HEK293 (cell line): Measurements from ENCODE around the gene C22orf39.

Experiments
- CTCF ChIA-PET: fragments of 350-600 bp; formaldehyde crosslinking; extraction: SDS; loops from one replicate; lab custom pipeline; 2021; ENCODE audit warnings: antibody characterized with exemption; lab: Yijun Ruan, JAX
- POLR2A ChIA-PET: fragments of 300-600 bp; formaldehyde crosslinking; extraction: SDS; loops from one replicate; lab custom pipeline; 2020; ENCODE audit warnings: antibody characterized with exemption, inconsistent platforms; lab: Yijun Ruan, JAX
- H3K27ac ChIP-seq: fragments of 200-500 bp; sonication (Bioruptor generic); 2 replicates; pipeline ENCODE4 v1.5.1; 2014; ENCODE audit warnings: low read depth, low read length, control low read depth, inconsistent platforms; ENCODE audit errors: extremely low read depth
- H3K36me3 ChIP-seq, 2 experiments: fragments of 200-500 bp in 1 of 2; sonication (Bioruptor generic) in 1 of 2; 1 replicate in 1 of 2; 2 replicates in 1 of 2; pipeline ENCODE4 v1.5.1; 2014 to 2017; ENCODE audit warnings: inconsistent platforms in 2 of 2, low read length in 2 of 2; ENCODE audit not compliant: control insufficient read depth in 2 of 2, insufficient read depth in 1 of 2
- H3K4me1 ChIP-seq: fragments of 200-500 bp; sonication (Bioruptor generic); 2 replicates; pipeline ENCODE4 v1.5.1; 2014; ENCODE audit warnings: mild to moderate bottlenecking, low read length, inconsistent platforms; ENCODE audit not compliant: control insufficient read depth, insufficient read depth
- H3K4me3 ChIP-seq: 2 replicates; pipeline ENCODE4 v1.5.1; 2011; ENCODE audit warnings: low read depth, mild to moderate bottlenecking, control low read depth, low read length, moderate library complexity
- H3K9me3 ChIP-seq: fragments of 200-500 bp; sonication (Bioruptor generic); 2 replicates; pipeline ENCODE4 v1.5.1; 2014; ENCODE audit warnings: low read depth, low read length, inconsistent platforms; ENCODE audit not compliant: control insufficient read depth, insufficient read depth
- PRDM1 ChIP-seq: fragments of 450-650 bp; formaldehyde crosslinking; IDR thresholded peaks from 2 replicates; pipeline ENCODE4; 2016; ENCODE audit warnings: missing biosample characterization, missing genetic modification characterization
- SP3 ChIP-seq: fragments of 450-650 bp; formaldehyde crosslinking; IDR thresholded peaks from 2 replicates; pipeline ENCODE4 v1.5.1; 2016; ENCODE audit warnings: missing biosample characterization, missing genetic modification characterization
- TCF7L2 ChIP-seq: IDR thresholded peaks from 2 replicates; pipeline ENCODE4 v1.6.1; 2011; ENCODE audit warnings: low read depth, mild to moderate bottlenecking, inconsistent platforms, low read length, moderate library complexity, borderline replicate concordance
- ZBTB11 ChIP-seq: fragments of 450-650 bp; formaldehyde crosslinking; conservative IDR thresholded peaks from 2 replicates; pipeline ENCODE4 v1.5.1; 2016; ENCODE audit warnings: low read depth, missing biosample characterization, missing genetic modification characterization
- ZNF140 ChIP-seq: fragments of 450-650 bp; formaldehyde crosslinking; IDR thresholded peaks from 2 replicates; pipeline ENCODE4 v1.5.1; 2016; ENCODE audit warnings: missing biosample characterization, missing genetic modification characterization
- ZNF174 ChIP-seq: fragments of 450-650 bp; formaldehyde crosslinking; IDR thresholded peaks from 2 replicates; pipeline ENCODE4 v1.5.0; 2017; ENCODE audit warnings: missing biosample characterization, mild to moderate bottlenecking, missing genetic modification characterization
- ZNF214 ChIP-seq: fragments of 450-650 bp; formaldehyde crosslinking; IDR thresholded peaks from 2 replicates; pipeline ENCODE4 v1.5.1; 2017; ENCODE audit warnings: missing biosample characterization, mild to moderate bottlenecking, missing genetic modification characterization, borderline replicate concordance
- ZNF23 ChIP-seq: fragments of 450-650 bp; formaldehyde crosslinking; IDR thresholded peaks from 2 replicates; pipeline ENCODE4 v1.5.1; 2016; ENCODE audit warnings: missing biosample characterization, missing genetic modification characterization, borderline replicate concordance
- ZNF311 ChIP-seq: fragments of 450-650 bp; formaldehyde crosslinking; IDR thresholded peaks from 2 replicates; pipeline ENCODE4 v1.5.1; 2017; ENCODE audit warnings: missing biosample characterization, missing genetic modification characterization, borderline replicate concordance
- ZNF362 ChIP-seq: fragments of 450-650 bp; formaldehyde crosslinking; IDR thresholded peaks from 2 replicates; pipeline ENCODE4 v1.5.1; 2016; ENCODE audit warnings: missing biosample characterization, missing genetic modification characterization
- ZNF366 ChIP-seq: fragments of 450-650 bp; formaldehyde crosslinking; conservative IDR thresholded peaks from 2 replicates; pipeline ENCODE4 v1.5.1; 2016; ENCODE audit warnings: missing biosample characterization, missing genetic modification characterization
- ZNF473 ChIP-seq: fragments of 450-650 bp; formaldehyde crosslinking; IDR thresholded peaks from 2 replicates; pipeline ENCODE4 v1.5.1; 2017; ENCODE audit warnings: missing biosample characterization, missing genetic modification characterization
- ZNF560 ChIP-seq: fragments of 450-650 bp; formaldehyde crosslinking; IDR thresholded peaks from 2 replicates; pipeline ENCODE4 v1.5.1; 2017; ENCODE audit warnings: missing biosample characterization, missing genetic modification characterization, borderline replicate concordance
- ZNF596 ChIP-seq: fragments of 450-650 bp; IDR thresholded peaks from 2 replicates; pipeline ENCODE4 v1.5.0; 2018; ENCODE audit warnings: missing biosample characterization, mild to moderate bottlenecking, missing genetic modification characterization, moderate library complexity
- ZNF654 ChIP-seq: fragments of 450-650 bp; formaldehyde crosslinking; IDR thresholded peaks from 2 replicates; pipeline ENCODE4 v1.5.1; 2016; ENCODE audit warnings: low read depth, missing biosample characterization, missing genetic modification characterization
- ZNF658 ChIP-seq: fragments of 450-650 bp; formaldehyde crosslinking; IDR thresholded peaks from 2 replicates; pipeline ENCODE4; 2016; ENCODE audit warnings: missing biosample characterization, missing genetic modification characterization
- ZNF837 ChIP-seq: fragments of 450-650 bp; formaldehyde crosslinking; IDR thresholded peaks from 2 replicates; pipeline ENCODE4 v1.5.1; 2016; ENCODE audit warnings: missing biosample characterization, missing genetic modification characterization
- TF ChIP-seq, protein P1 (sequence below): fragments of 450-650 bp; formaldehyde crosslinking; IDR thresholded peaks from 2 replicates; pipeline ENCODE4 v1.5.1; 2017; ENCODE audit warnings: missing biosample characterization, missing genetic modification characterization
- TF ChIP-seq, protein P2 (sequence below): fragments of 450-650 bp; formaldehyde crosslinking; IDR thresholded peaks from 2 replicates; pipeline ENCODE4 v1.5.1; 2016; ENCODE audit warnings: missing biosample characterization, missing genetic modification characterization

Gene C22orf39

DNA sequence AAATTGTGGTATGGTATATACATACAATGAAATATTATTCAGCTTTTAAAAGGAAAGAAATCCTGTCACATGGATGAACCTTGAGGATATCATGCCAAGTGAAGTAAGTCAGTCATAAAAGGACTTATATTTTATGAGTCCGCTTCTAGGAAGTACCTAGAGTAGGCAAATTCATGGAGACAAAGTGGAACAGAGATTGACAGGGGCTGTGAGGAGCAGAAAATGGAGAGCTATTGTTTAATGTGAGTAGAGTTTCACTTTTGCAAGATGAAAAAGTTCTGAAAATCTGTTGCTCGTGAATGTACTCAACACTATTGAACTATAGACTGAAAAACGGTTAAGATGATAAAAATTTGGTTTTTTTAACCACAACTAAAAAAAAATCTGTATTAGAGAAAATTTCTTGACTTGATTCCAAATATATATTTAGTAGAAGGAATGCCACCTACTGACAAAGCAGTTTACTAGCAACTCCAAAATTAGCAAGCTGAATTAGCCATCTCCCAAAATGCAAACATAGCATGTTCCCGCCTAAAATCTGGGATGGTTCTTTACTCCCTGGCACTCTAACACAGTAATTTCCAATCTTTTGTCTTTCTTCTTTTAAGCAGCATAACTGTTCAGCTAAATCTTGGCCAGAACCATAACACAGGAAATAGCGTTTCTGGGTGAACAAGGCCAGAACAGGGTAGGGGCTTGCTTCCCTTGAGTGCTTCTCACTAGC is 30.0 kb upstream of the C22orf39 start (continued):
- TF ChIP-seq ZNF366 = no peak
- peak; percentile 11; the same call in 1 of the 2 replicates for TF ChIP-seq PRDM1
- no peak for TF ChIP-seq ZNF214 (tag by site-specific recombination)
- TF ChIP-seq ZNF658 (tag by site-specific recombination) = no peak
- 0 out of 2 replicates have a peak, but pooled peaks have one; percentile 33 for TF ChIP-seq ZNF362
- no peak for TF ChIP-seq ZNF596
- TF ChIP-seq ZNF174 (tag by site-specific recombination) = no peak
- TF ChIP-seq ZNF140 (tag by site-specific recombination) = no peak

DNA sequence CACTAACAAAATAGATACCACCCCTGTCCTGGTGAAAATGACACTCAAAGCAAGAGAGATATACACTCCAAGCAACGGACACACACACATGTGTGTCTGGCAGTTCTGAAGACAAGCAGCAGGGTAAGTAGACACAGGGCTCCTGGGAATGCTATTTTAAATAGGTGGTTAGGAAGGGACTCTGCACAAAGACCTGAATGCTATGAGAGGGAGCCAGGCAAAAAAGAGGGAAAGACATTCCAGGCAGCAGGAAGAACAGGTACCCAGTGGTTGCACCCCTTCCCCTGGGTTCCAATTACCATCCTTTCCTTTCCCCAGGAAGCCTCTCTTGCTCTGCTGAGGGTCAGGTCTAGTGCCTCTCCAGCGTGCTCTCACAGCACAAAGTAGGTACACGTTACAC is 28.5 kb upstream of the C22orf39 start:
- no peak overlapping the region for H3K27ac ChIP-seq
- TF ChIP-seq ZNF23 (tag by site-specific recombination) = no peak
- no peak for TF ChIP-seq SP3 (tag by site-specific recombination)
- TF ChIP-seq TCF7L2 = no peak
- no peak for TF ChIP-seq ZNF654
- no peak for TF ChIP-seq ZNF837 (tag by site-specific recombination)
- TF ChIP-seq, protein P1, sequence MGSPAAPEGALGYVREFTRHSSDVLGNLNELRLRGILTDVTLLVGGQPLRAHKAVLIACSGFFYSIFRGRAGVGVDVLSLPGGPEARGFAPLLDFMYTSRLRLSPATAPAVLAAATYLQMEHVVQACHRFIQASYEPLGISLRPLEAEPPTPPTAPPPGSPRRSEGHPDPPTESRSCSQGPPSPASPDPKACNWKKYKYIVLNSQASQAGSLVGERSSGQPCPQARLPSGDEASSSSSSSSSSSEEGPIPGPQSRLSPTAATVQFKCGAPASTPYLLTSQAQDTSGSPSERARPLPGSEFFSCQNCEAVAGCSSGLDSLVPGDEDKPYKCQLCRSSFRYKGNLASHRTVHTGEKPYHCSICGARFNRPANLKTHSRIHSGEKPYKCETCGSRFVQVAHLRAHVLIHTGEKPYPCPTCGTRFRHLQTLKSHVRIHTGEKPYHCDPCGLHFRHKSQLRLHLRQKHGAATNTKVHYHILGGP (tag by site-specific recombination) = no peak
- TF ChIP-seq ZNF560 = no peak
- no peak for TF ChIP-seq ZBTB11 (tag by site-specific recombination)
- no peak for TF ChIP-seq ZNF311 (tag by site-specific recombination)
- TF ChIP-seq ZNF473 (tag by site-specific recombination) = no peak
- TF ChIP-seq, protein P2, sequence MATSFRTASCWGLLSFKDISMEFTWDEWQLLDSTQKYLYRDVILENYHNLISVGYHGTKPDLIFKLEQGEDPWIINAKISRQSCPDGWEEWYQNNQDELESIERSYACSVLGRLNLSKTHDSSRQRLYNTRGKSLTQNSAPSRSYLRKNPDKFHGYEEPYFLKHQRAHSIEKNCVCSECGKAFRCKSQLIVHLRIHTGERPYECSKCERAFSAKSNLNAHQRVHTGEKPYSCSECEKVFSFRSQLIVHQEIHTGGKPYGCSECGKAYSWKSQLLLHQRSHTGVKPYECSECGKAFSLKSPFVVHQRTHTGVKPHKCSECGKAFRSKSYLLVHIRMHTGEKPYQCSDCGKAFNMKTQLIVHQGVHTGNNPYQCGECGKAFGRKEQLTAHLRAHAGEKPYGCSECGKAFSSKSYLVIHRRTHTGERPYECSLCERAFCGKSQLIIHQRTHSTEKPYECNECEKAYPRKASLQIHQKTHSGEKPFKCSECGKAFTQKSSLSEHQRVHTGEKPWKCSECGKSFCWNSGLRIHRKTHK (tag by site-specific recombination) = no peak
- TF ChIP-seq, all 188 proteins: peak for 0
- H3K36me3 ChIP-seq = peaks cover 0 to 52% of the 10 kb centered on the region in 2 experiments; a peak in 2 of 3 replicates
- H3K4me3 ChIP-seq = no peak overlapping the region
- no peaks in the 10 kb centered on the region for H3K9me3 ChIP-seq
- H3K4me1 ChIP-seq = no peaks in the 10 kb centered on the region
- POLR2A ChIA-PET = interaction anchor here (0.7 kb wide), 1 partner anchor 466 kb away, joined by 6 read pairs; no protein-coding TSS in a partner anchor
- CTCF ChIA-PET = no interaction called here
